A673 (cell line): ENCODE measurements around the gene ASAP2.

Experiments
- EZH2 ChIP-seq: fragments of 200-600 bp; sonication (generic); IDR thresholded peaks from 2 replicates; pipeline ENCODE4 v1.6.1; 2017; ENCODE audit warnings: borderline replicate concordance, low read depth, mild to moderate bottlenecking, mixed read lengths, antibody characterized with exemption, low read length; ENCODE audit not compliant: poor library complexity, severe bottlenecking
- TF ChIP-seq, protein P1 (sequence below): fragments of 300-800, 200-600 bp; sonication (generic); conservative IDR thresholded peaks from 2 replicates; pipeline ENCODE4 v1.5.1; 2017; ENCODE audit warnings: low read depth, mild to moderate bottlenecking, antibody characterized with exemption, low read length, moderate library complexity, mixed read lengths

DNA sequence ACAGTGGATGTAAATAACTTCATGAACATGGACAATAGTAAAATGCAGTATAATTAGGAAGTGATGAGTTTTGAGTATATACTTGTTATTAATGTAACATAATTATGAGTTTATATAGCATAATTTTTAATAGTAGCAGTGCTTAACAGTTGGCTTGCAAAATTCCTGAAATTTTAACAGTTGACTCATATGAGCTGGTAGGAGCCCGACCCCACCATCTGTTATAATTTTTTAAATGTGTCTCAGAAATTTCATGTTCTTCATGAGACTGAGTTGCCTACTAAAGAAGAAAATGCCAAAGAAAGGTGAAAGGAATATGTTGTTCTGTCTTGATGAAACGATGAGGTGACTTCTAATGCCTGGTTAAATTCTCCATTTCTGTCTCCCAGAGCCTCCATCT lies 154.1 kb downstream of the ASAP2 start:
- TF ChIP-seq, protein P1, sequence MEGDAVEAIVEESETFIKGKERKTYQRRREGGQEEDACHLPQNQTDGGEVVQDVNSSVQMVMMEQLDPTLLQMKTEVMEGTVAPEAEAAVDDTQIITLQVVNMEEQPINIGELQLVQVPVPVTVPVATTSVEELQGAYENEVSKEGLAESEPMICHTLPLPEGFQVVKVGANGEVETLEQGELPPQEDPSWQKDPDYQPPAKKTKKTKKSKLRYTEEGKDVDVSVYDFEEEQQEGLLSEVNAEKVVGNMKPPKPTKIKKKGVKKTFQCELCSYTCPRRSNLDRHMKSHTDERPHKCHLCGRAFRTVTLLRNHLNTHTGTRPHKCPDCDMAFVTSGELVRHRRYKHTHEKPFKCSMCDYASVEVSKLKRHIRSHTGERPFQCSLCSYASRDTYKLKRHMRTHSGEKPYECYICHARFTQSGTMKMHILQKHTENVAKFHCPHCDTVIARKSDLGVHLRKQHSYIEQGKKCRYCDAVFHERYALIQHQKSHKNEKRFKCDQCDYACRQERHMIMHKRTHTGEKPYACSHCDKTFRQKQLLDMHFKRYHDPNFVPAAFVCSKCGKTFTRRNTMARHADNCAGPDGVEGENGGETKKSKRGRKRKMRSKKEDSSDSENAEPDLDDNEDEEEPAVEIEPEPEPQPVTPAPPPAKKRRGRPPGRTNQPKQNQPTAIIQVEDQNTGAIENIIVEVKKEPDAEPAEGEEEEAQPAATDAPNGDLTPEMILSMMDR: no peak
- no peak for TF ChIP-seq EZH2
